ENCODE results near the gene UPP1.

- no peak for TF ChIP-seq SIN3A (IDR thresholded peaks at IDR 0.05; ENCODE audit: borderline replicate concordance, insufficient read depth, low read length)
- no peak for TF ChIP-seq TAF1 (IDR thresholded peaks at IDR 0.05; ENCODE audit: borderline replicate concordance, insufficient read depth, low read length)
- no peak for TF ChIP-seq REST (IDR thresholded peaks at IDR 0.05; ENCODE audit: insufficient read depth in 1 of 2, low read depth in 2 of 2, low read length in 2 of 2)
- TF ChIP-seq POLR2AphosphoS5 (IDR thresholded peaks at IDR 0.05; ENCODE audit: low read depth, low read length): no peak
Observed at GRCh38 chr7:48144291-48144768, 55.3 kb downstream of the UPP1 start.
